GM18508 (cell line): ENCODE results near the gene NR2E1.

Source experiments
- ATAC-seq: cut with Tn5 transposase; IDR thresholded peaks from one replicate; pipeline ENCODE4 v1.9.1; 2021; ENCODE audit warnings: moderate number of reproducible peaks; ENCODE audit not compliant: insufficient read depth, unreplicated experiment

The NR2E1 gene

GRCh38 chr6:108165714-108166663 is at the start of gene NR2E1:
Gene NR2E1, plus strand, starts transcription at chr6:108166022. Its CDS starts 744 bp downstream, at chr6:108166766.
- no peak for ATAC-seq

- ATAC-seq = no peak
Measured at GRCh38 chr6:108116546-108117426, 49.0 kb upstream of the NR2E1 start.

- no peak for ATAC-seq
Measured at GRCh38 chr6:108117427-108118358, 48.1 kb upstream of the NR2E1 start.

GRCh38 chr6:108118359-108118724 is 47.5 kb upstream of the NR2E1 start:
- ATAC-seq = no peak

- no peak for ATAC-seq
Measured at GRCh38 chr6:108118810-108119768, 46.7 kb upstream of the NR2E1 start.

- ATAC-seq = no peak
Measured at GRCh38 chr6:108119769-108120141, 46.1 kb upstream of the NR2E1 start.

GRCh38 chr6:108120311-108120710 is 45.5 kb upstream of the NR2E1 start:
- ATAC-seq = no peak

GRCh38 chr6:108121612-108122011 is 44.2 kb upstream of the NR2E1 start:
- ATAC-seq = no peak

- ATAC-seq = no peak
Measured at GRCh38 chr6:108123481-108123929, 42.3 kb upstream of the NR2E1 start.

- ATAC-seq = no peak
Measured at GRCh38 chr6:108123946-108124345, 41.9 kb upstream of the NR2E1 start.

- ATAC-seq = no peak
Measured at GRCh38 chr6:108127056-108127455, 38.8 kb upstream of the NR2E1 start.

GRCh38 chr6:108127826-108128225 is 38.0 kb upstream of the NR2E1 start:
- no peak for ATAC-seq

- ATAC-seq = no peak
Measured at GRCh38 chr6:108130262-108130661, 35.6 kb upstream of the NR2E1 start.

GRCh38 chr6:108132863-108133262 is 33.0 kb upstream of the NR2E1 start:
- ATAC-seq = no peak

GRCh38 chr6:108133594-108134179 is 32.1 kb upstream of the NR2E1 start:
- no peak for ATAC-seq

- ATAC-seq = no peak
Measured at GRCh38 chr6:108134213-108134970, 31.4 kb upstream of the NR2E1 start.

- no peak for ATAC-seq
Measured at GRCh38 chr6:108142240-108142639, 23.6 kb upstream of the NR2E1 start.

- no peak for ATAC-seq
Measured at GRCh38 chr6:108145639-108146038, 20.2 kb upstream of the NR2E1 start.
